SU-DHL-6 (cell line): Measurements from ENCODE around the gene EXOC6B.

Source experiments
- H2AFZ ChIP-seq: fragments of 200-600 bp; sonication (generic); 2 replicates; pipeline ENCODE4 v1.6.1; 2014; ENCODE audit warnings: low read depth, mild to moderate bottlenecking, moderate library complexity, mixed read lengths, antibody characterized with exemption, low read length; ENCODE audit not compliant: severe bottlenecking
- H3F3A ChIP-seq: fragments of 200-600 bp; shearing (Covaris generic); 2 replicates; pipeline ENCODE4 v1.6.0; 2016; ENCODE audit warnings: antibody characterized with exemption, mild to moderate bottlenecking; ENCODE audit not compliant: insufficient read depth
- H3K27ac ChIP-seq: fragments of 200-600 bp; sonication (generic); 2 replicates; pipeline ENCODE4 v1.5.1; 2016; ENCODE audit warnings: low read depth, mild to moderate bottlenecking, low read length, moderate library complexity, mixed read lengths
- H3K27me3 ChIP-seq: fragments of 200-600 bp; sonication (generic), shearing (Covaris generic); 2 replicates; pipeline ENCODE4 v1.6.0; 2014; ENCODE audit warnings: mild to moderate bottlenecking, low read length
- H3K36me3 ChIP-seq: fragments of 200-600 bp; sonication (generic); 2 replicates; pipeline ENCODE4 v1.6.1; 2014; ENCODE audit warnings: mild to moderate bottlenecking, low read length, mixed read lengths
- H3K4me2 ChIP-seq: fragments of 300-600, 200-600 bp; shearing (Covaris generic), sonication (generic); 2 replicates; pipeline ENCODE4 v1.6.0; 2014; ENCODE audit warnings: low read length, low read depth, mild to moderate bottlenecking; ENCODE audit not compliant: poor library complexity, severe bottlenecking
- H3K4me3 ChIP-seq: fragments of 200-600 bp; sonication (generic); 2 replicates; pipeline ENCODE4 v1.5.1; 2014; ENCODE audit warnings: antibody characterized with exemption, low read length, mild to moderate bottlenecking, mixed read lengths; ENCODE audit not compliant: insufficient read depth, poor library complexity, severe bottlenecking
- H3K79me2 ChIP-seq: fragments of 200-600 bp; sonication (generic); 2 replicates; pipeline ENCODE4 v1.6.1; 2014; ENCODE audit warnings: mild to moderate bottlenecking, low read length, moderate library complexity; ENCODE audit not compliant: insufficient read depth
- H3K9ac ChIP-seq: fragments of 200-600 bp; sonication (generic); 2 replicates; pipeline ENCODE4 v1.7.0; 2014; ENCODE audit warnings: mild to moderate bottlenecking, low read length
- H3K9me2 ChIP-seq: fragments of 200-600 bp; sonication (generic); replicated peaks from 2 replicates; pipeline ENCODE4 v1.6.1; 2014; ENCODE audit warnings: low read length; ENCODE audit not compliant: insufficient read depth
- H3K9me3 ChIP-seq: fragments of 200-600 bp; sonication (generic); 2 replicates; pipeline ENCODE4 v1.6.1; 2014; ENCODE audit warnings: low read length, mixed read lengths; ENCODE audit not compliant: insufficient read depth
- H4K20me1 ChIP-seq: fragments of 200-600 bp; sonication (generic); 2 replicates; pipeline ENCODE4 v1.6.1; 2014; ENCODE audit warnings: low read depth, mild to moderate bottlenecking, antibody characterized with exemption, low read length, moderate library complexity, mixed read lengths
- CTCF ChIP-seq: fragments of 200-600 bp; sonication (generic); IDR thresholded peaks from one replicate; pipeline ENCODE4 v1.5.1; 2017; ENCODE audit warnings: antibody characterized with exemption, mild to moderate bottlenecking, low read length, moderate library complexity; ENCODE audit not compliant: insufficient read depth, poor library complexity, severe bottlenecking
- EZH2phosphoT487 ChIP-seq: fragments of 200-600 bp; sonication (generic), shearing (Covaris generic); conservative IDR thresholded peaks from 2 replicates; pipeline ENCODE4 v1.6.1; 2018; ENCODE audit warnings: mild to moderate bottlenecking, antibody characterized with exemption, low read length, moderate library complexity, mixed read lengths

The EXOC6B gene

GRCh38 chr2:72289736-72290135 lies 536.1 kb downstream of the EXOC6B start:
- no peaks in the 10 kb centered on the region for H3K9me2 ChIP-seq
- no peak overlapping the region for H3K27ac ChIP-seq
- no peaks in the 10 kb centered on the region for H3K79me2 ChIP-seq
- no peaks in the 10 kb centered on the region for H3F3A ChIP-seq
- H3K36me3 ChIP-seq = no peaks in the 10 kb centered on the region
- no peak overlapping the region for H3K4me2 ChIP-seq
- no peak for TF ChIP-seq EZH2phosphoT487
- TF ChIP-seq CTCF = no peak
- no peaks in the 10 kb centered on the region for H3K9me3 ChIP-seq
- no peak overlapping the region for H3K4me3 ChIP-seq
- H4K20me1 ChIP-seq = no peaks in the 10 kb centered on the region
- H2AFZ ChIP-seq = no peak overlapping the region
- no peak overlapping the region for H3K9ac ChIP-seq
- H3K27me3 ChIP-seq = no peaks in the 10 kb centered on the region

DNA sequence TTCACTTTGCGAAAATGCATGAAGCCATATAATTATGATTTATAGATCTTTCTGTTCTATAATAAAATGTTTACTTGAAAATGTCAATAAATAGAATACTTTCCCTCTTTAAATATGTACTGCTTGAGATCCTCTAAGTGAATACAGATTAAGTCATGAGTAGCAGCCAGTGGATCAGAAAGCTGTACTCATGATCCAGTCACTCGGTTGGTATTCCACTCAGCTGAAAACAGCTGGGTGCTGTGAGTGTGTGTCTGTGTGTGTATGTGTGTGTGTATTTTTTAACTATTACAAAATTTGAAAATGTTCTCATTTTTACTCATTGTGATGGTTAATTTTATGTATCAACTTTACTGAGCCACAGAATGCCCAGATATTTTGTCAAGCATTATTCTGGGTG lies 536.5 kb downstream of the EXOC6B start:
- Histone ChIP-seq H3K27ac (no peak overlapping the region), H4K20me1 (no peaks in the 10 kb centered on the region), H3K4me2 (no peak overlapping the region), H3K9ac (no peak overlapping the region), H2AFZ (no peak overlapping the region), H3K79me2 (no peaks in the 10 kb centered on the region), H3K9me3 (no peaks in the 10 kb centered on the region), H3F3A (no peaks in the 10 kb centered on the region), H3K4me3 (no peak overlapping the region), H3K27me3 (no peaks in the 10 kb centered on the region), H3K36me3 (no peaks in the 10 kb centered on the region), H3K9me2 (no peaks in the 10 kb centered on the region)
- no peak for TF ChIP-seq CTCF
- TF ChIP-seq EZH2phosphoT487 = no peak

DNA sequence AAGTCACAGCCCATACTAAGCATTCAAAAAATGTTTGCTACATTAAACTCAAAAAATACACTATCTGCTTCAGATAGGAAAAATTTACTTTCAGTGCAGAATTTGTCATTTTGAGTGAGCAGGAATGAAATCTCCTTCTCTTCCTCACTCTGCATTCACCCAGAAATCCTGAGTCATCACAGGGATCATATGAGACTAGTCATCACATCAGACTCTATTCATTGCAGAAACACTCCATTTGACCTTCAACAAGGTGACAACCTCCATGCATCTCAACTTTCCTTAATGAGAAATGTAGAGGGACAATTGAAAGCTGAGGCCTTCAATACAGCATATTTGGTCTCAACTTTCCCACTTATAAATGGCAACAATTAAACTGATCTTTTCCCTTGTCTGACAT lies 547.8 kb downstream of the EXOC6B start:
- Histone ChIP-seq H3K4me3 (no peak overlapping the region), H3F3A (no peaks in the 10 kb centered on the region), H3K4me2 (no peak overlapping the region), H3K9ac (no peak overlapping the region), H3K9me3 (no peaks in the 10 kb centered on the region), H3K36me3 (no peaks in the 10 kb centered on the region), H2AFZ (no peak overlapping the region), H3K27ac (no peak overlapping the region), H3K27me3 (no peaks in the 10 kb centered on the region), H3K9me2 (no peaks in the 10 kb centered on the region), H4K20me1 (no peaks in the 10 kb centered on the region), H3K79me2 (no peaks in the 10 kb centered on the region)
- no peak for TF ChIP-seq CTCF
- no peak for TF ChIP-seq EZH2phosphoT487

- H3K27ac ChIP-seq = no peak overlapping the region
- no peak overlapping the region for H3K4me3 ChIP-seq
- H3K9me2 ChIP-seq = no peaks in the 10 kb centered on the region
- H3K9me3 ChIP-seq = no peaks in the 10 kb centered on the region
- no peaks in the 10 kb centered on the region for H3K36me3 ChIP-seq
- no peaks in the 10 kb centered on the region for H4K20me1 ChIP-seq
- TF ChIP-seq CTCF = no peak
- TF ChIP-seq EZH2phosphoT487 = no peak
- no peaks in the 10 kb centered on the region for H3K79me2 ChIP-seq
- H3K9ac ChIP-seq = no peak overlapping the region
- no peaks in the 10 kb centered on the region for H3F3A ChIP-seq
- no peak overlapping the region for H3K4me2 ChIP-seq
- H2AFZ ChIP-seq = no peak overlapping the region
- no peaks in the 10 kb centered on the region for H3K27me3 ChIP-seq
Observed at GRCh38 chr2:72276876-72277275, 549.0 kb downstream of the EXOC6B start.
